CD4-positive, alpha-beta memory T cell (primary cell): ENCODE measurements around the gene SCAMP3. TPM values are rescaled to one million over a fixed set of nuclear protein-coding genes. Genes with fewer than 3 reads are reported as not detected.
A peak's percentile ranks its signal among the peaks of the same experiment; 100 is the strongest.

ENCODE experiments used
- CTCF ChIA-PET: fragments of 350-600 bp; sonication (Branson Sonifier 250); formaldehyde crosslinking; loops from one replicate; lab custom pipeline; 2021; ENCODE audit warnings: inconsistent platforms; ENCODE audit not compliant: partially characterized antibody; lab: Charles Lee
- POLR2A ChIA-PET: fragments of 350-600 bp; sonication (Branson Sonifier 250); formaldehyde crosslinking; loops from one replicate; lab custom pipeline; 2021; ENCODE audit not compliant: partially characterized antibody; lab: Charles Lee
- DNase-seq, 5 donors: peaks; one replicate each; pipeline versions ENCODE4 v3.0.0 to v3.0.0-alpha.2; 2020 to 2022; ENCODE audit warnings: mixed read lengths in 1 of 5
- H3K27ac ChIP-seq: one replicate; pipeline ENCODE4 v1.7.0; 2013; ENCODE audit warnings: low read depth, low read length
- H3K27me3 ChIP-seq: 2 replicates; pipeline ENCODE4 v1.7.0; 2013; ENCODE audit warnings: mild to moderate bottlenecking, low read length, moderate library complexity; ENCODE audit not compliant: insufficient read depth
- H3K36me3 ChIP-seq: 2 replicates; pipeline ENCODE4 v1.7.0; 2013; ENCODE audit warnings: mild to moderate bottlenecking, low read length, moderate library complexity; ENCODE audit not compliant: insufficient read depth
- H3K4me1 ChIP-seq: 2 replicates; pipeline ENCODE4 v1.7.0; 2013; ENCODE audit warnings: mild to moderate bottlenecking, low read length, moderate library complexity; ENCODE audit not compliant: insufficient read depth
- H3K4me3 ChIP-seq, 2 donors: one replicate each; pipeline ENCODE4 v1.7.0; 2013; ENCODE audit warnings: low read length in 2 of 2, mild to moderate bottlenecking in 1 of 2
- H3K9me3 ChIP-seq, 2 donors: one replicate each; pipeline ENCODE4 v1.7.0; 2013; ENCODE audit warnings: low read length in 2 of 2, control low read depth in 1 of 2; ENCODE audit not compliant: control insufficient read depth in 1 of 2
- H3K27ac Mint-ChIP-seq, 7 donors: one replicate each; pipeline ENCODE4 v1.8.0; 2020 to 2021; ENCODE audit warnings: mixed read lengths in 7 of 7, mild to moderate bottlenecking in 6 of 7, inconsistent platforms in 3 of 7, moderate library complexity in 3 of 7
- H3K27me3 Mint-ChIP-seq, 2 donors: one replicate each; pipeline ENCODE4 v1.8.0; 2020 to 2021; ENCODE audit warnings: mixed read lengths in 2 of 2
- H3K36me3 Mint-ChIP-seq, 2 donors: one replicate each; pipeline ENCODE4 v1.8.0; 2020 to 2021; ENCODE audit warnings: mixed read lengths in 2 of 2, inconsistent platforms in 1 of 2, mild to moderate bottlenecking in 1 of 2
- H3K4me1 Mint-ChIP-seq, 4 donors: one replicate each; pipeline ENCODE4 v1.8.0; 2020 to 2021; ENCODE audit warnings: mixed read lengths in 4 of 4, mild to moderate bottlenecking in 1 of 4
- H3K4me3 Mint-ChIP-seq, 8 donors: one replicate each; pipeline ENCODE4 v1.8.0; 2020 to 2021; ENCODE audit warnings: mixed read lengths in 8 of 8, mild to moderate bottlenecking in 7 of 8, moderate library complexity in 6 of 8, inconsistent platforms in 3 of 8
- H3K9me3 Mint-ChIP-seq, 8 donors: one replicate each; pipeline ENCODE4 v1.8.0; 2020 to 2021; ENCODE audit warnings: mixed read lengths in 8 of 8, mild to moderate bottlenecking in 5 of 8, inconsistent platforms in 3 of 8, moderate library complexity in 1 of 8
- intact Hi-C: fragments of 100-400 bp; cut with micrococcal nuclease; formaldehyde crosslinking; loops from one replicate; pipeline ENCODE4 v1.15.1; 2023
- polyA plus RNA-seq, 2 donors: library from polyadenylated mRNA; unstranded; fragments of 300-500 nt; fragmentation: Illumina TruSeq; gene quantifications; one replicate each; pipeline ENCODE4 v1.2.3, GENCODE V29; 2021
- total RNA-seq, 2 experiments: library from RNA; stranded (reverse); gene quantifications; one replicate each; pipeline ENCODE4 v1.2.3, GENCODE V29; 2021

SCAMP3 gene
- total and polyA plus RNA-seq, 4 experiments from 2014 or later, result 94.4 to 160 (median 116) TPM

GRCh38 chr1:155285063-155285462 lies 22.9 kb upstream of the SCAMP3 start:
- Mint-ChIP-seq H3K27ac (no peak overlapping the region), H3K4me1 (no peaks in the 10 kb centered on the region), H3K4me3 (no peak overlapping the region)

GRCh38 chr1:155284476-155284875 lies 22.3 kb upstream of the SCAMP3 start:
- CTCF ChIA-PET, result no interaction called here
- Histone ChIP-seq H3K27ac (no peak overlapping the region), H3K36me3 (no peaks in the 10 kb centered on the region), H3K4me1 (no peaks in the 10 kb centered on the region), H3K27me3 (no peaks in the 10 kb centered on the region), H3K9me3 (no peaks in the 10 kb centered on the region), H3K4me3 (no peak overlapping the region)
- Mint-ChIP-seq H3K4me3 (no peak overlapping the region), H3K36me3 (no peaks in the 10 kb centered on the region), H3K27me3 (no peaks in the 10 kb centered on the region), H3K4me1 (no peaks in the 10 kb centered on the region), H3K9me3 (no peaks in the 10 kb centered on the region), H3K27ac (peak overlapping the region in 1 of 7 donors; percentile 79)
- POLR2A ChIA-PET, result no interaction called here
- intact Hi-C loops, result no loop called here
- DNase-seq, result no peak

More at GRCh38 chr1:155285063-155285462, 22.9 kb upstream of the SCAMP3 start:
- Mint-ChIP-seq H3K9me3 (no peaks in the 10 kb centered on the region), H3K27me3 (peaks cover 0 to 1% of the 10 kb centered on the region in 2 donors), H3K36me3 (no peaks in the 10 kb centered on the region)
- H3K4me1 ChIP-seq, result no peaks in the 10 kb centered on the region
- intact Hi-C loops, result no loop called here
- no peak for DNase-seq
- no peaks in the 10 kb centered on the region for H3K27me3 ChIP-seq
- ChIA-PET CTCF (interaction anchor here (1.0 kb wide), 1 partner anchor 34 kb away, joined by 3 read pairs; no protein-coding TSS in a partner anchor), POLR2A (no interaction called here)
- no peak overlapping the region for H3K27ac ChIP-seq
- H3K9me3 ChIP-seq, result no peaks in the 10 kb centered on the region
- H3K4me3 ChIP-seq, result no peak overlapping the region
- H3K36me3 ChIP-seq, result no peaks in the 10 kb centered on the region

- POLR2A ChIA-PET, result no interaction called here
- CTCF ChIA-PET, result interaction anchor here (1.3 kb wide), 1 partner anchor 31 kb away, joined by 4 read pairs; no protein-coding TSS in a partner anchor
- intact Hi-C loops, result no loop called here
- Histone ChIP-seq H3K4me1 (peaks cover 11% of the 10 kb centered on the region), H3K4me3 (no peak overlapping the region), H3K27ac (no peak overlapping the region), H3K27me3 (no peaks in the 10 kb centered on the region), H3K36me3 (no peaks in the 10 kb centered on the region), H3K9me3 (no peaks in the 10 kb centered on the region)
- H3K4me3 Mint-ChIP-seq, result no peak overlapping the region
- no peaks in the 10 kb centered on the region for H3K27me3 Mint-ChIP-seq
- H3K27ac Mint-ChIP-seq, result peak overlapping the region in 1 of 7 donors; percentile 7
- DNase-seq, result no peak
- no peaks in the 10 kb centered on the region for H3K36me3 Mint-ChIP-seq
- H3K4me1 Mint-ChIP-seq, result peaks cover 2 to 11% (median 8%) of the 10 kb centered on the region in 4 donors
- H3K9me3 Mint-ChIP-seq, result no peaks in the 10 kb centered on the region
Measured at GRCh38 chr1:155282488-155283091, 20.4 kb upstream of the SCAMP3 start.

GRCh38 chr1:155279268-155279667 lies 17.1 kb upstream of the SCAMP3 start:
- peak overlapping the region in 3 of 7 donors; percentile 19 to 61 (median 55) for H3K27ac Mint-ChIP-seq
- no peak for DNase-seq
- no peaks in the 10 kb centered on the region for H3K27me3 Mint-ChIP-seq
- Histone ChIP-seq H3K4me3 (no peak overlapping the region), H3K36me3 (no peaks in the 10 kb centered on the region), H3K27ac (no peak overlapping the region), H3K4me1 (peaks cover 23% of the 10 kb centered on the region), H3K27me3 (no peaks in the 10 kb centered on the region), H3K9me3 (no peaks in the 10 kb centered on the region)
- H3K9me3 Mint-ChIP-seq, result no peaks in the 10 kb centered on the region
- intact Hi-C loops, result loop anchor here (5.0 to 10.0 kb wide), 2 partner anchors 37 to 286 kb away; partner anchors contain the start of gene ASH1L
- H3K4me3 Mint-ChIP-seq, result peak overlapping the region in 1 of 8 donors; percentile 17
- peaks cover 12 to 27% (median 19%) of the 10 kb centered on the region in 4 donors for H3K4me1 Mint-ChIP-seq
- no peaks in the 10 kb centered on the region for H3K36me3 Mint-ChIP-seq
- POLR2A ChIA-PET, result interaction anchor here (1.1 to 2.2 kb wide), 3 partner anchors 35 to 59 kb away, joined by 3 to 8 read pairs (median 3); no protein-coding TSS in a partner anchor
- CTCF ChIA-PET, result interaction anchor here (0.6 to 3.3 kb wide), 6 partner anchors 12 to 305 kb away, joined by 3 to 19 read pairs (median 5); partner anchors contain the start of gene FDPS

- Mint-ChIP-seq H3K4me3 (peak overlapping the region in 7 of 8 donors; percentile 56 to 86 (median 78)), H3K9me3 (no peaks in the 10 kb centered on the region), H3K27ac (peak overlapping the region; percentile 39 to 91 (median 77)), H3K27me3 (no peaks in the 10 kb centered on the region), H3K4me1 (peaks cover 14 to 29% (median 21%) of the 10 kb centered on the region in 4 donors), H3K36me3 (no peaks in the 10 kb centered on the region)
- ChIA-PET POLR2A (interaction anchor here (1.0 to 2.2 kb wide), 4 partner anchors 35 to 60 kb away, joined by 3 to 8 read pairs (median 3); a partner anchor contains a TSS), CTCF (interaction anchor here (0.6 to 3.3 kb wide), 7 partner anchors 28 to 306 kb away, joined by 3 to 19 read pairs (median 4); partner anchors contain the start of gene FDPS)
- Histone ChIP-seq H3K27me3 (no peaks in the 10 kb centered on the region), H3K36me3 (no peaks in the 10 kb centered on the region), H3K27ac (peak overlapping the region; percentile 10), H3K4me3 (no peak overlapping the region), H3K9me3 (no peaks in the 10 kb centered on the region), H3K4me1 (peaks cover 27% of the 10 kb centered on the region)
- DNase-seq, result no peak
- intact Hi-C loops, result loop anchor here (5.0 to 10.0 kb wide), 2 partner anchors 36 to 286 kb away; partner anchors contain the start of gene ASH1L
Measured at GRCh38 chr1:155278689-155279160, 16.6 kb upstream of the SCAMP3 start.

DNA sequence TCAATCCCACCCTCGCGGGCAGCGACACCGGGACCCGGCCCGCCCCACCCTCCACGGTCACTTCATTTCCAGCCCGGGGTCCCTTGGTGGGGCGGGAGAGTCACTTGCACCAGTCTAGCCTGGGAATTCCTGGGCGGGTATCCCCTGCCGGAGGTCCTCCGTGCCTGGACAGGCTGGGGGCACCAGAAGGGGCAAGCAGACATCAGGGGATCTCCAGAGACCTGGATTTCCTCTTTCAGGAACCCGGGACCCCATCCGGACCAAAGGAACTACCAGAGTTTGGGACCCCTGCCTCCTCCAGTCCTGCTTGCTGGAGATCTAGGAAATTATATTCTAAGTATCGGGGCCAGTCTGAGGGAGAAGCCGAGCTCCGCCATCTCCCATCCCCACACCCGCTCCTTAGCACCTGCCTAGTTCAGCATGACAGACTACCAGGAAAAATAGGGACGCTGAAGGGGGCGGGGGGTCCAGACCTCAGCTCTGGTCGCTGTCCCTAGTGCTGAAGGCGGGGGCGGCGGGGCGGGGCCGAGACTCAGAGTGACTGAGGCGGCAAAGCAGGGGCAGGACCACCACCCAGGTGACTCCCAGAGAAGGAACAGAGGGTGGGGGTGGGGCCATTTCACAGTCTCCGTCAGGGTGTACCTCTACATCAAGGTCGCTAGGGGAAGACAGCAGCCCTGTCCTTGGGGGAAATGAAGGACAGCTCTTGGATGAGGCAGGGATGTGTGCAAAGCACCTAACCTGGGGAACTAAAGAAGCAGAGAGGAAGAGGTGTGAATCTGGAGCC lies 15.9 kb upstream of the SCAMP3 start:
- Mint-ChIP-seq H3K36me3 (peaks cover 0 to 5% of the 10 kb centered on the region in 2 donors), H3K4me1 (peaks cover 17 to 32% (median 25%) of the 10 kb centered on the region in 4 donors), H3K27ac (peak overlapping the region; percentile 39 to 91 (median 77)), H3K27me3 (no peaks in the 10 kb centered on the region), H3K9me3 (no peaks in the 10 kb centered on the region), H3K4me3 (peak overlapping the region; percentile 68 to 86 (median 80))
- no peaks in the 10 kb centered on the region for H3K9me3 ChIP-seq
- POLR2A ChIA-PET, result interaction anchor here (1.0 to 2.2 kb wide), 3 partner anchors 38 to 61 kb away, joined by 3 to 8 read pairs (median 3); a partner anchor contains a TSS
- peaks cover 30% of the 10 kb centered on the region for H3K4me1 ChIP-seq
- no peaks in the 10 kb centered on the region for H3K36me3 ChIP-seq
- H3K4me3 ChIP-seq, result peak overlapping the region; percentile 29 to 62
- CTCF ChIA-PET, result interaction anchor here (1.2 to 3.3 kb wide), 5 partner anchors 27 to 85 kb away, joined by 3 to 19 read pairs (median 6); partner anchors contain the start of gene FDPS
- H3K27me3 ChIP-seq, result no peaks in the 10 kb centered on the region
- H3K27ac ChIP-seq, result peak overlapping the region; percentile 55
- DNase-seq, result peak; percentile 69 to 91 (median 70)
- intact Hi-C loops, result loop anchor here (1.0 to 10.0 kb wide), 5 partner anchors 16 to 287 kb away; partner anchors contain the start of genes ASH1L, FDPS and SCAMP3
